BJ (cell line): Measurements from ENCODE around the gene ANKFN1. TPM values are rescaled to one million over a fixed set of nuclear protein-coding genes. Genes with fewer than 3 reads are reported as not detected.

Experiments used
- CTCF ChIA-PET: fragments of 350-600 bp; formaldehyde crosslinking; extraction: SDS; loops from one replicate; lab custom pipeline; 2021; ENCODE audit warnings: antibody characterized with exemption, inconsistent platforms; lab: Yijun Ruan, JAX
- POLR2A ChIA-PET: fragments of 300-600 bp; sonication (Branson Sonifier 250); formaldehyde crosslinking; extraction: SDS; loops from one replicate; lab custom pipeline; 2021; ENCODE audit warnings: antibody characterized with exemption; lab: Charles Lee
- DNase-seq: peaks from one replicate; pipeline ENCODE4 v3.0.0-alpha.2; 2011; ENCODE audit warnings: low read depth
- H3K27me3 ChIP-seq: 2 replicates; pipeline ENCODE4 v1.6.0; 2011; ENCODE audit warnings: low read length; ENCODE audit not compliant: control insufficient read depth, insufficient read depth
- H3K36me3 ChIP-seq: 2 replicates; pipeline ENCODE4 v1.5.1; 2011; ENCODE audit warnings: low read length; ENCODE audit not compliant: control insufficient read depth, insufficient read depth
- H3K4me3 ChIP-seq: 2 replicates; pipeline ENCODE4 v1.5.1; 2011; ENCODE audit warnings: low read depth, mild to moderate bottlenecking, control low read depth, low read length
- CTCF ChIP-seq: IDR thresholded peaks from 2 replicates; pipeline ENCODE4 v1.5.1; 2011; ENCODE audit warnings: low read depth, mild to moderate bottlenecking, control low read depth, inconsistent platforms, low read length, moderate library complexity; ENCODE audit not compliant: insufficient read depth
- polyA plus RNA-seq: library from polyadenylated mRNA; depleted of rRNA; stranded (reverse); fragments of >200 nt; gene quantifications from 2 replicates; pipeline ENCODE4 v1.2.3, GENCODE V29; 2011

Gene ANKFN1
- polyA plus RNA-seq, 1 experiment, result 0.06 TPM

GRCh38 chr17:56314026-56314425, 160.8 kb downstream of the ANKFN1 start:
- Histone ChIP-seq H3K27me3 (no peaks in the 10 kb centered on the region), H3K36me3 (no peaks in the 10 kb centered on the region), H3K4me3 (no peak overlapping the region)
- no peak for DNase-seq
- CTCF ChIA-PET, result no interaction called here
- POLR2A ChIA-PET, result no interaction called here
- no peak for TF ChIP-seq CTCF

GRCh38 chr17:56314984-56315602, 161.8 kb downstream of the ANKFN1 start:
- POLR2A ChIA-PET, result interaction anchor here (0.6 kb wide), 1 partner anchor 456 kb away, joined by 3 read pairs; no protein-coding TSS in a partner anchor
- H3K27me3 ChIP-seq, result no peaks in the 10 kb centered on the region
- no peak for DNase-seq

GRCh38 chr17:56316604-56317003, 163.3 kb downstream of the ANKFN1 start:
- no peak for DNase-seq
- POLR2A ChIA-PET, result no interaction called here
- TF ChIP-seq CTCF, result no peak
- no peaks in the 10 kb centered on the region for H3K27me3 ChIP-seq
- H3K36me3 ChIP-seq, result no peaks in the 10 kb centered on the region
- CTCF ChIA-PET, result interaction anchor here (0.8 to 1.7 kb wide), 2 partner anchors 187 to 196 kb away, joined by 3 to 4 read pairs; no protein-coding TSS in a partner anchor
- H3K4me3 ChIP-seq, result no peak overlapping the region

More at GRCh38 chr17:56314984-56315602, 161.8 kb downstream of the ANKFN1 start:
- H3K4me3 ChIP-seq, result no peak overlapping the region
- CTCF ChIA-PET, result no interaction called here
- no peaks in the 10 kb centered on the region for H3K36me3 ChIP-seq
- no peak for TF ChIP-seq CTCF

- Histone ChIP-seq H3K27me3 (no peaks in the 10 kb centered on the region), H3K36me3 (no peaks in the 10 kb centered on the region), H3K4me3 (no peak overlapping the region)
- ChIA-PET POLR2A (interaction anchor here (0.7 kb wide), 1 partner anchor 223 kb away, joined by 3 read pairs; no protein-coding TSS in a partner anchor), CTCF (interaction anchor here (1.7 to 4.1 kb wide), 3 partner anchors 18 to 191 kb away, joined by 4 to 51 read pairs (median 11); no protein-coding TSS in a partner anchor)
- no peak for DNase-seq
- no peak for TF ChIP-seq CTCF
These were observed 164.3 kb downstream of the ANKFN1 start for GRCh38 chr17:56317351-56318208.

GRCh38 chr17:56319531-56319930, 166.3 kb downstream of the ANKFN1 start:
- TF ChIP-seq CTCF, result peak; percentile 58
- H3K27me3 ChIP-seq, result no peaks in the 10 kb centered on the region
- peak; percentile 11 for DNase-seq
- H3K36me3 ChIP-seq, result no peaks in the 10 kb centered on the region
- no peak overlapping the region for H3K4me3 ChIP-seq
- ChIA-PET POLR2A (no interaction called here), CTCF (interaction anchor here (0.6 to 4.1 kb wide), 20 partner anchors 12 to 598 kb away, joined by 3 to 51 read pairs (median 4); no protein-coding TSS in a partner anchor)
